IMR-90 (cell line): Measurements from ENCODE around the gene GZF1.

Experiments
- CTCF ChIP-seq: conservative IDR thresholded peaks from 2 replicates; pipeline ENCODE4 v1.5.1; 2012; ENCODE audit warnings: mild to moderate bottlenecking, low read depth, low read length, improper control_type of control experiment
- MAFK ChIP-seq: IDR thresholded peaks from 2 replicates; pipeline ENCODE4 v1.6.1; 2012; ENCODE audit warnings: low read depth, low read length, improper control_type of control experiment
- RAD21 ChIP-seq: IDR thresholded peaks from 2 replicates; pipeline ENCODE4 v1.6.1; 2012; ENCODE audit warnings: low read length, improper control_type of control experiment

GRCh38 chr20:23401051-23401450 lies 39.1 kb downstream of the GZF1 start:
- TF ChIP-seq MAFK: no peak
- TF ChIP-seq CTCF: no peak
- TF ChIP-seq RAD21: no peak
